ENCODE results near the gene NLGN4Y.

The NLGN4Y gene

DNA sequence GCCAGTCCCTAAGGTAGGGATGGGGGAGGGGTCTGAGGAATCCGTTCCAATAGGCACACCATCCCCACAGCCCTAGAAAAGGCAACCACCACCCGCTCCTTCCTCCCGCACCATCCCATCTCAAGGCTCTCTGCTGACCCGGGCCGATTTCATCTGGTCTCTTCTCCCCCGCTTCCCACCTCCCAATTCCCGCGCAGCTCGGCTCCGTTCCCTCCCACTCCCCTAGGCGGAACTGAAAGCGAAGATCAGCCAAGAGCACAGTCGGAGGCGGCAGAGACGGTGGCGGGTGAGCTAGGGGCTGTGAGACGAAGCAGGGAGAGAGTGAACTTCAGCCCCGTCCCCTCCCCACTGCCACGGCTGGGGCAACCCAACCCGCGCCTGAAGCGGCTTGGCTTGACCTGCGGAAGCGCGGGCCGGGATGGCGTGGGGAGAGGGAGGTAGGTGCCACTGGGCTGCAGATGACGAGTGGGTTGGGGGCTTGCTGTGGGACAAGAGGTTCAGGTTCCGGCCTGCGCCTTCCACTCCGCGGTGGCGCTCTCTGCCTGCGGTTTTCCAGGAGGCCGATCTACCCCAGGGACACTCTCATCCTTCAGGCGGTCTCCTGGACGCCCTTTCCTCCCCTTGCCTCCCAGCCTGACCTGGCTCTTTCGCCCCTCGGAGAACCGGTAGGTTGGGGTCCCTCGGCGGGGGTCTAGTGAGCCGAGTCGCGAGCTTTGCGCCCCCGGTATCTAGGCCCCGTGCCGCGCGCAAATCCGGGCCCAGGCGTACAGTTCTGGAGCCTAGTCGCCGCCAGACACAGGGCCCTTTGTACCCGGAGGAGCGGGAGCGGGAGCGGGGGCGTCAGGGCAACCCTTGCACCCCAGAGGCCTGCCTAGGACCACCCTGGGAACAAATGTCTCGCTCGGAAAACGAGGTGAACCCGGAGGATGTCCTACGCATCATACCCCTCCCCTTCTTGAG, at the start of gene NLGN4Y:
TSS of gene NLGN4Y (plus strand) at position 258 of the 960 bp plus-strand sequence. CDS start 97,591 bp downstream, outside the sequence.
- DNase-seq = no peak

- no peak for DNase-seq
These were observed 38.4 kb upstream of the NLGN4Y start for GRCh38 chrY:14485935-14486334.

GRCh38 chrY:14490226-14490625, 34.1 kb upstream of the NLGN4Y start:
- DNase-seq = no peak

GRCh38 chrY:14498071-14498470, 26.3 kb upstream of the NLGN4Y start:
- DNase-seq = no peak

DNA sequence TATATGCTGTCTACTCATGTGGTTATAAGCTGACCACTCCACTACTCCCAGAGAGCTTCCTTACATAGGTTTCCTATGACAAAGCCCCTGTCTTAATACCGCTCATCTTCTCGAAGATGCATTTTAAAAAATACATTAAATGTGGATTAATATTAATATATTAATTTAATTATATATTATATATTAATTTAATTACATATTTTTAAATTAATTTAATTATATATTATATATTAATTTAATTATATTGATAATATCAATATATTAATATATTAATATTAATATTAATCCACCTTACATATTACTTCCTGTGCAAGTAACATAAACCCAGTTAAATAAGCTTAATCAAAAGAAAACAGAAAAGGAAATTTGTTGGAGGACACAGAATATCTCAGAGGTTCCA, 19.7 kb upstream of the NLGN4Y start:
- DNase-seq = no peak

DNA sequence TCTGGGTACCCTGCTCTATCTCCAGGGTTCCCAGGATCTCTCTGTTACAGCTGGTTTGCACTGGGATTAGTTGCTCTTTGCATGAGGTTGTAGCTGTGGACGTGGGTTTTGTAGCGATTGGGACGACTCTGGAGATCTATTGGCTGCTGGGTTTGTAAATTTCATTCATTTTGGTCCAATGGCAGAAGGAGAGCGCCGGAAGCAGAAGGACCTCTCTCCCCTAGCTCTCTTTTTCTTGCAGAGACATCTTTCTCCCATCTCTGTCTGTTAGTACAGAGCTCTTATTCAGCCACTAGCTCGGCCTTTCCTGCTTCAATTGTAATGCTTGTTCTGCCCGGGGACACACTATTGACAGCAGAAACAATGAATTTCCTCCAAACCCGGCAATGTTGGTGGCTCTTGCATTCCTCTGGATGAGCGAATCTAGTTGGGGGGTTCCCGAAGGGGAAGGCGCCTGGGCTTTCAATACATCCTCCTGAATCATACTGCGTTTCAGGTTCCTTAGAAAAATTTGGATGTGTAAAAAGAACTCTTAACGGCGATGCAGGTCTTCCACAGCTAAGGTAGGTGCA, 1.9 kb upstream of the NLGN4Y start:
- DNase-seq = no peak

GRCh38 chrY:14523491-14524271, 648 bp upstream of the NLGN4Y start:
- no peak for DNase-seq

DNA sequence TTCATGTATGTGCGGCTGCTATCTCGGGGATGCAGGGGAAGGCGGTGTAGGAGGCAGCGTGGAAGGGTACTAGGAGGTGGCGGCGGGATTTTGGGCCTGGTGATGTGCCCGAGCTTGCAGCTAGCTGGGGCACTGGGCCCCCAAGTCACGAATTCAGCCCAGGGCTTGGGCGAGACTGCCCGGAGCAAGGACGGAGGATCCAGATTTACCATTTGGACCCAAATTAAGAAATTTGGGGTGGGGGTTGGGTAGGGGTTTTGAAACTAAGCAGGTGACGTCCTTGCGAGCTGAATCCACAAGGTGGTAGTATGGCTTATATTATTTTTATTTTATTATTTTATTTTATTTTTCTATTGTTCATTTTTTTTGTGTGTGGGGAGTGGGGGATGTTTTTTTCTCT, 986 bp downstream of the NLGN4Y start:
- DNase-seq = no peak

DNA sequence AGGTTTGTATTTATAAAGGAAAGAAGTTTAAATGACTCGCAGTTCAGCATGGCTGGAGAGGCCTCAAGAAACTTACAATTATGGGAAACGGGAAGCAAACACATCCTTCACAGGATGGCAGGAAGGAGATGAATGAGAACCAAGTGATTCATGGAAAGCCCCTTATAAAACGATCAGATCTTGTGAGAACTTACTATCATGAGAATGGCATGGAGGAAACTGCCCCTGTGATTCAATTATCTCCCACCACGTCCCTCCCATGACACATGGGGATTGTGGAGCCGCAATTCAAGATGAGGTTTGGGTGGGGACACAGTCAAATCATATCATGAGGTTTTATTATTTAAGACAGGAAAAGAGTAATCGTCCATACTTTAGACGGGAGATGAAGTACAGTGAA, 4.0 kb downstream of the NLGN4Y start:
- DNase-seq = no peak

DNA sequence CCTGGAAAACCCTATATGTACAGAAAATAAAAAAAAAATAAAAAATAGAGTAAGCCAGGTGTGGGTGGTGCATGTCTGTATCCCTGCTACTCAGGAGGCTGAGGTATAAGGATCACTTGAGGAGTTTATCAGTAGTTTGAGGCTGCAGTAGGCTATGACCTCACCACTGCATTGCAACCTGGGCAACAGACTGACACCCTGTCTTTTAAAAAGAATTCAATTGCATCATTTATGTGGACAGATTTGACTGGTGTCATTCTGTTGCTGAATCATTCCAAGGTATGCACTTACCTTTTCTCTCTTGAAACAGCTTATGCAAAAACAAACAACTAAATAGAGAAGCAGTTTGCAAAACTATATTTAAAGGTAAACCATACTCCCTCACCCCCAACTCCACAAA, 12.4 kb downstream of the NLGN4Y start:
- DNase-seq = no peak

GRCh38 chrY:14543506-14543905, 19.2 kb downstream of the NLGN4Y start:
- DNase-seq = no peak

- no peak for DNase-seq
These were observed 57.0 kb downstream of the NLGN4Y start for GRCh38 chrY:14581294-14581693.

- DNase-seq = no peak
These were observed 62.4 kb downstream of the NLGN4Y start for GRCh38 chrY:14586725-14587124.

GRCh38 chrY:14601372-14601771, 77.0 kb downstream of the NLGN4Y start:
- DNase-seq = no peak

GRCh38 chrY:14617625-14618024, 93.3 kb downstream of the NLGN4Y start:
- no peak for DNase-seq

DNA sequence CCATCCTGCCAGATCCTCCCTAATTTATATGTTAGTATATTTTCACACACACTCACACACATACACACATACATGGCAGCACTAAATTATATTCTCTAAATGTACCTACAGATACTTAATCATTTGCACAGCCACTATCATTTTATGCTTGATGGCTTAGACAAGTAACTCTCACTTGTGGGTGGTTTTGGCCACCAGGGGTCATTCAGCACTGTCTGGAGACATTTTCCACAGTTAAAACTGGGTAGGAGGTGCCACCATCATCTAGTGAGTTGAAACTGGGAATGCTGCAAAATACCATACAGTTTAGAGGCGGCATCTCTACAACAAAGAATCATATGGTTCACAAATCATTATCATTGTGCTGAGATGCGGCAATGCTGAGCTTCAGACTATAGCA, 94.2 kb downstream of the NLGN4Y start:
- no peak for DNase-seq

DNA sequence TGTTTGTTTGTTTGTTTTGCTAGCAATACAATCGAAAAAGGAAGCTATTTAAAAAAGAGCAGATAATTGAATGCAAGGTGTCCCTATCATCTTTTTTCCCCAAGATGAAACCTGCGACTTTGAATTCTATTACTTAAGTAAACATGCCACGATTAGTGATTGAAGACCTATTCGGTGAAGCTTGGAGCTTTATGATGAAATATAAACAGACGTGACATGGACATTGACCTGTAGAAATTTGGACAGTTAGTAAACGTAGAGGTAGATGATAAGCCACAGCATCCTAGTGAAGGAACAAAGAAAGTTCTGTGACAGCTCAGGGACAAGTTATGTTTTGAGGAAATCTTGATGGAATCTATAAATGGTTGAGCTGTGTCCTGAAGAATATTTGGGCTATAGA, 103.9 kb downstream of the NLGN4Y start:
- DNase-seq = no peak

DNA sequence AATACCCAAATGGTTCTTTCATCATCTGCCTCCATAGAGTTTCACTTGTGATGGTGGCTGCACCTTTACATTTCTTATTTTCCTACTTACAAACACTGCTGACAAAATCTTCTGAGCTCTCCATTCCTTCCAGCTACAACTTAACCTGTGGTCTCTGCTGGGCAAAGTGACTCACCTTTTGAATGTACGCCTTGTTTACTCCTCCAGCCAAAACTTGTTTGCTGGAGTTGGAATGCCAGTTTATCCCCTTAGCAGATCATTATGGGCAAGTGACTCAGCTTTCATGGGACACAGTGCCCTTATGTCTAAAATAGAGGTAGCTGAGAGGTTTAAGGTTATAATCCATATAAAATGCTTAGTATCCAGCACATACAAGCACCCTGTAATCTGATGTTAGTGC, 107.3 kb downstream of the NLGN4Y start:
- DNase-seq = no peak

- no peak for DNase-seq
These were observed 109.4 kb downstream of the NLGN4Y start for GRCh38 chrY:14633718-14634117.

- no peak for DNase-seq
These were observed 110.6 kb downstream of the NLGN4Y start for GRCh38 chrY:14634954-14635353.

GRCh38 chrY:14637551-14637950, 113.2 kb downstream of the NLGN4Y start:
- no peak for DNase-seq

GRCh38 chrY:14641853-14642252, 117.5 kb downstream of the NLGN4Y start:
- DNase-seq = no peak

DNA sequence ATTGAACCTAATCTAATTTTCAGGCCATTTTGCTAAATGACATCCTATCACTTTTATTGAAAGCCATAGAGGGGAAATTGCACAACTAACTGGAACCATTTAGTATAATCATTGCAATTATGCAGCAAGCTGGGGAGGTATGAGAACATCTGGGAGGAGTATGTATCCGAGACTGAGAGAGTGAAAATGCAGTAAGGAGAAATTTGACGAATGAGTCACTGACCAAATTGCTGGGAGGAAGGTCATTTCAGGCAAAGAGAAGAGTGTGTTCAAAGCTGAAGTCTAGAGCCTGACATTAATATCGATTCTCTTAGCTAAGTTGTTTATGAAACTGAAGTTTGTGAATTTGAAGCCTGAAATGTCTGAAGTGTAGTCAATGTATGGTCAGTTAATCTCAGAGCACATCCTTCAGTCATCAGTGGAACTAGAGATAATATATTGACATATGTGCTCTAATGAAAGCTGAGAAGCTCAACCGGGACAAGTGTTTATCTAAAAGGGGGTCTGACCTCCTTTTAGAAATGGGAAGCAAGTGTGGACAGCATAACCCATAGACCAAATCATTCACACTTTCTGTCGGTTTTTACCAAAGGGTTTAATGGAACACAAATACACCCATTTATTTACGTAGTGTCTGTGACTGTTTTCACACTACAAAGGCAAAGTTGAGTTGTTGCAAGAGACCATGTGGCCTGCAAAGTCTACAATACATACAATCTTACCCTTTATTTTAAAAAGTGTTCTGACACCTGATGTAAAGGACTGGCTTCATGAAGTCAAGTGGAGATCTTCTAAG, 120.0 kb downstream of the NLGN4Y start:
- DNase-seq = no peak
